Measurements from ENCODE around the gene UQCRC2.
"Not testable (repeated sequence)": the region's sequence is repeated elsewhere in the genome, so short reads cannot be mapped to it uniquely, and the experiment has no call there.

Gene UQCRC2

GRCh38 chr16:22013486-22013885 is 60.3 kb downstream of the UQCRC2 start:
- no peak for DNase-seq

- no peak for DNase-seq
Observed at GRCh38 chr16:22014271-22014873, 61.2 kb downstream of the UQCRC2 start.

GRCh38 chr16:22016927-22017326 is 63.8 kb downstream of the UQCRC2 start:
- DNase-seq, result no peak

GRCh38 chr16:22018559-22018958 is 65.4 kb downstream of the UQCRC2 start:
- DNase-seq, result no peak

GRCh38 chr16:22022151-22022550 is 69.0 kb downstream of the UQCRC2 start:
- DNase-seq, result no peak

- DNase-seq, result no peak
Observed at GRCh38 chr16:22023505-22023904, 70.3 kb downstream of the UQCRC2 start.

GRCh38 chr16:22024785-22025184 is 71.6 kb downstream of the UQCRC2 start:
- not testable (repeated sequence) for DNase-seq

- DNase-seq, result no peak
Observed at GRCh38 chr16:22027633-22028032, 74.5 kb downstream of the UQCRC2 start.

GRCh38 chr16:22029632-22030031 is 76.5 kb downstream of the UQCRC2 start:
- DNase-seq, result no peak

- DNase-seq, result no peak
Observed at GRCh38 chr16:22030087-22030812, 77.1 kb downstream of the UQCRC2 start.

- no peak for DNase-seq
Observed at GRCh38 chr16:22031483-22032083, 78.4 kb downstream of the UQCRC2 start.
